Raji (cell line): ENCODE results near the gene LFNG.
A peak's percentile ranks its signal among the peaks of the same experiment; 100 is the strongest.

ENCODE experiments used
- POLR2A ChIP-seq: IDR thresholded peaks from 2 replicates; pipeline ENCODE4 v1.6.1; 2011; ENCODE audit warnings: low read depth, low read length, control low read depth; ENCODE audit not compliant: insufficient read depth

Gene LFNG

GRCh38 chr7:2505401-2505800, 14.2 kb upstream of the LFNG start:
- TF ChIP-seq POLR2A, result no peak

DNA sequence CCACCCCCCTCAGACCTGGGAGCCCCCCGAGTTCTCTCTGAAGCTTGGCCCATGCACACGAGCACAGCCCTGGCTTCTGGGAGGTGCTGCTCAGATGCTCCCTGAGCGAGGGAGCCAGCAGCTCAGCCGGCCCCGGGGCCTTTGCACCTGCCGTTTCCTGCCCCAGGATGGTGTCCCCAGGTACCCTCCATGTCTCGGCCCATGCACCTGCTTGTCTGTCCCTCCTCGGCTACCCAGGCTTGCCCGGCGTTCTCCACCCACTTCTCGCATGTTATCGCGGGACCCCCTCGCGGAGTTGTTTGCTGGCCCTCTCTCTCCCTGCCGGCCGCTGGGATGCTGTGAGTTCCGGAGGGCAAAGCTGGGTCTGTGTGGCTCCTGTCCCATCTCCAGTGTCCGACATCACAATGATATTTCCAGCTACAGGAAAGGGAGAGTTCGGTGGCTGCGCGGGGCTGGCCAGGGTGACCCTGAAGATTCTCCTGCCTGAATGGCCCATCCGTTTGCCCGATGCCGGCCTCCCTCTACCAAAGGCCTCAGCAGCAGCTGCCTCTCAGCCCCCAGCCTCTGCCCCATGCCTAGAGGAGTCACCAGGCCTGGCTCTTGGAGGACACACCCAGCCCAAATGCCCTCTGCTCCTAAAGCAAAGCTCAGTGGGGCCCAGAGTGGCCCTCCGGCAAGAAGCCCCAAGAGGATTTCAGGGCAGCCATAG, 12.2 kb upstream of the LFNG start:
- TF ChIP-seq POLR2A, result no peak

DNA sequence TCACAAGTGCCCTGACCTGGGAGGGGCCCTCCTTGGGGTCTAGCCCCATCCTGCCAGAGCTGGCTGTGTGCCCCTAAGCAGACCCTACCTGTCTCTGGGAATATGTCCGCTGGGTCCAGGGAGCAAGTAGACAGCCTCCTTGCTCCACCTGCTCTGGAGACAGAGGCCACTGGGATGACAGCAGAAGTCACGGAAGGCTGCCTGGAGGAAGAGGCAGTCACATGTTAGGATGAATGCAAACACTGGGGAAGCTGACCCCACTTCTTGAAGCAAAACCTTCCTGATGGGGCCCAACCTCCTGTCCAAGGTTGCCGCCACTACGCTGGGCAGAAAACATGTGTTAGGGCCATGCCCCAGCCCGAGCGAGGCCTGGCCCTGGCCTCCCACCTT, 11.7 kb upstream of the LFNG start:
- TF ChIP-seq POLR2A, result no peak

DNA sequence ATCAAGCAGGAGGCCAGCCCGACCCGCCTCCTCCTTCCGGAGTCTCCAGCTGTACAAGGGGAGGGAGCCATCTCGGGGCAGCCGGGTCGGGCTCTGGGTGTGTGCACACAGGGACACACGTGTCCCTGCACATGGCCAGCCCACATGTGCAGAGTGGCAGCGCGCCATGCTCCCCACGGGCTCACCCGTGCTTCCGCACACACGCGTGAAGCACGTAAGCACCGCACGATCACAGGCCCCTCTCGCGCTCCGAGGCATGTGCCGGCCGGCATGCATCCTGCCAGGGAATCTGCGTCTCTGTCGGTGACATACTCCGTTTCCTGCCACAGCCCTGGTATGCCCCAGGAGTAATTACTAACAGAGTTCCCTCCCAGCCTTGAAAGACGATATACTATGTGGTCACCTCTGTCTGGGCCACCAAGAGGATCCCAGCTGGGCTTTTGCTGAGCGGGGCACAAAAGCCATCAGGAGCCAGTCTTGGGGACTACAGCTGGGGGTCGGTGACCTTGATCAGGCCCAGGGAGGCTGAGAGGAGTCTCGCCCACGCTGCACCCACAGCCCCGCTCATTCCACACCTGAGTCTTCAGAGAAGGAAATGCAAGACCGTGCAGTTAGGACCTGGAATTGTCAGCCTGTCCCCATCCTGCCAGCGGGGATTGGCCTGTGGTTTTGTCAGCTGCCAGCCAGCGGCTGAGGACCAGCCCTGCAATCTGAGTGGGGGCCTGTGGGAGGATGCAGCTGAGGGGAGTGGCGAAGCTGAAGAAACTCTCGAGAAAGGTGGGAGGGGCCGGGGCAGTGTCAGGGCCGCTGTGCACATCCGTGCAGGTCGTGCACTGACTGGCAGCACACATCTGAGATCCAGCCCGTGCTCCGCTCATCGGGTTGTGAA, 11.0 kb upstream of the LFNG start:
- no peak for TF ChIP-seq POLR2A

DNA sequence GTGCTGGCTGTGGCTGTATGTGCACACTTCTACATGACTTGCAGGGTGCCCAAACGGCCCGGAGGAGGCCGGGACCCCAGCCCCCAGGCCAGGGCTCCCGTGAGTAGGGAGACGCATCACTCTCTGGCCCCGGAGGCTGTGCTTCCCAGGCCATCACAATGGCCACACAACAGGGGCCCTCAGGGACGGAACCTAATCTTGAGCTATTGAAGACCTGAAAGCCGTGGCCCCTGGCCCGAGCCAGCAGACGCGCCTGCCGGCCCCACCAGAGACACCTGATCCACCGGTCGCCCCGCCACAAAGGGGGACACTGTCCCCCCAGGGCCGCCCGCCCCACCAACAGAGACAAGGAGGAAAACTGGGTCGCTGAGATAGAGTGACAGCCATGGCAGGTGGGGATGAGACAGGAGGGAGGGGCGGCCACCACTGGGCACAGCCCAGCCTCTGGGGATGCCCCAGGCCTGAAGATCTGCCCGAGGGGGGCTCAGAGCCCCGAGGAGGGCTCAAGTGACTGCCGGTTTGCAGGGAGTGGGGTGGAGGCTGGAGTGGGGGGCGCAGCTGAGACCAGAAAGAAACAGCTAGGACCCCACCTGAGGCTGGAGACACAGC, 10.2 kb upstream of the LFNG start:
- TF ChIP-seq POLR2A, result no peak

DNA sequence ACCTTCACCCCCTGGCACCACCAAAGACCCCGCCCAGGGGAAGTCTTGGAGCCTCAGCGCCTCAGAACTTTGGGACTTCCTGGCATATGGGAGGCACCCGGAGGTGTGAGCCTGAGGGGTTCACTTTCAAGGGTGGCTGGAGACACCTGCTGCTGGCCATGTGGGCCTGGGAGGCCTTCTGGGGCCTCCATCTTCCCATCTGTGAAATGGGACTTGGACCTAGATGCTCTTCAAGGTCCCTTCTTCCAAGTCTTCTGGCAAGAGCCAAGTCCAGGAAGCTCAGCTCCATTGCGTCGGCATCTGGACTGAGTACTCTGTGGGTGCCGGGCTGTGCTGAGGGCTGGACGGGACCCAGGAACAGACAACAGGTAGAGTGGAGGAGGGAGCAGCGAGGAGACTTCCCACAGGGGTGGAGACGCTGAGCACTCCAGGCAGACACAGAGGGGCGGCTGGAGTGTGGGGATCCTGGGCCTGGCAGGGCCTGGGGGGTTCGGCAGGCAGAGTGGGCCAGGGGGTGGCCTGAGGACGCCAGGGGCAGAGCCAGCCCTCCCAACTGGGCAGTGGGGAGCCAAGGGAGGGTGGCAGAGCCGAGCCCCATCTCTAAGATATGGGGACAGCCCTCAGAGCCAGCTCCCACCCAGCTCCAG, 9.3 kb upstream of the LFNG start:
- TF ChIP-seq POLR2A, result no peak

DNA sequence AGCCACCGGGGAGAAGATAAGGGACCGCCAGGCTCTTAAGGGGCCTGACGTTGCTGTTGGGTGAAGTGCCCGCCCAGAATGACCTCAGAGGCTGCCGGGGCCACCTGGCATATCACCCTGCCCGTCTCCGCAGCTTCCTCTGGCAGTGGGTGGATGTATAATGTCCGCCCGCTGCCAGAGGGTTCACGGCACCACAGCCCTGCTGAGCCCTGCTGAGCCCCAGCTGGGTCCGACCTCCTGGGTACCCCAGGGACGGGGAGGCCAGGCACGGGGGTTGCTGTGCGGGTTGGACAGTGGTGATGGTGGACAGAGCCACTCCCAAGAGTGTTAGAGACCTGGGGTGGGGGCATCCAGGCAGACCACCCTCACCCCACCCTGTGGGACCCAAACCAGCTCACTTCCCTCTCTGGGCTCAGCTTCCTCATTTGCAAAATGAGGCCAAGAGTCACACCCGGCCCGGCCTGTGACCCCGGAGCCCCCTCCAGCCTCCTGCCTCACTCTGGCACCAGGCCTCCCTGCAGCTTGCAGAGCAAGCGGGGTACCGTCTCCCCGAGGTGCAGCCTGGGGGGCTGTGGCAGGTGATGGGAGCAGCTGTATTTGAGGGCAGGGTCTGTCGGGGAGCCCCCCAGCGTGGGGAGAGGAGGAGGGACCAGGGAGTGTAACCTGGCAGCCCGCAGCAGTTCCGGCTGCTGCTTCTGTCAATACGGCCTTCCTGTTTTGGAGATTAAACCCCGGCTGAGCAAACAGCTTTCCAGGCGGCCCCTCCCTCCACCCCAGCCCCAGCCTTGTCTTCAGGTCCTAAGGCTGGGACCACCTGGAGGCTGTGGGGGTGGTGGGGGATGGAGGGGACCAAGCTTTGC, 8.4 kb upstream of the LFNG start:
- TF ChIP-seq POLR2A, result peak; percentile 73

- TF ChIP-seq POLR2A, result no peak
Measured at GRCh38 chr7:2511769-2512168, 7.8 kb upstream of the LFNG start.

GRCh38 chr7:2512179-2512661, 7.4 kb upstream of the LFNG start:
- TF ChIP-seq POLR2A, result no peak; the same call in 1 of the 2 replicates

DNA sequence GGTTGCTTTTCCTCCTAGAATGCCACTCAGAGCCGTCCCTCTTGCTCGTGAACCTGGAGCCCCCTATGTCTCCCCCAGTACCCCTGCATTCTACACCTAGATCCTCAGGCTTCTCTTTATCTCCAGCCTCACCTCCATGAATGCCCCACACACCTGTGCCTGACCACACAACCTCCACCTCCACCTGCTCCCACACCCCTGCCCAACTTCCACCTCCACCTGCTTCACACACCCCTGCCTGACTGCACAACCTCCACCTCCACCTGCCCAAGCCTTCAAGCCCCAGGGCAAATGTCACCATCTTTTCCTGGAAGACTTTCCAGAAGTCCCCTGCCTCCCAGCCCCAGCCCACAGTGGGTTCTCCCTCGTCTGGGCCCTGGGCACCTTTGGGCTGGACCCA, 6.9 kb upstream of the LFNG start:
- no peak; the same call in 1 of the 2 replicates for TF ChIP-seq POLR2A

DNA sequence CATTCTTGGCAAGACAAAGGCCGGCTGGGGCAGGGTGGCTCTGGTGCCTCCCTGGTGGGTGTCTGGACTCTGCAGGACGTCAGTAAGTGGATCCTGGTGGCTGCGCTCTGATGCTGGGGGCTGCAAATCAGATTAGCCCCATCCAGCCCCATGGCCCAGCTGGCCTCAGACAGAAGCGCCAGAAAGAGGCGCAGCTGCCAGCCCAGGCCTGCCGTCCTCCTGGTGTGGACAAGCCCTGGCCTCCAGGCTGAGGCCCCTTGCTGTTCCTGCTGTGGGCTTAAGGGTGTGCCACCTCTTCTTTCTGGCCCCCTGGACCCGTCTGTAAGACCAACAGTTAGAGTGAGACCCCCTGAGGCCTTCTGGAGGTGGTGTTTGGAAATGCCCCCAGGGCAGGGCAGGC, 5.9 kb upstream of the LFNG start:
- no peak for TF ChIP-seq POLR2A

DNA sequence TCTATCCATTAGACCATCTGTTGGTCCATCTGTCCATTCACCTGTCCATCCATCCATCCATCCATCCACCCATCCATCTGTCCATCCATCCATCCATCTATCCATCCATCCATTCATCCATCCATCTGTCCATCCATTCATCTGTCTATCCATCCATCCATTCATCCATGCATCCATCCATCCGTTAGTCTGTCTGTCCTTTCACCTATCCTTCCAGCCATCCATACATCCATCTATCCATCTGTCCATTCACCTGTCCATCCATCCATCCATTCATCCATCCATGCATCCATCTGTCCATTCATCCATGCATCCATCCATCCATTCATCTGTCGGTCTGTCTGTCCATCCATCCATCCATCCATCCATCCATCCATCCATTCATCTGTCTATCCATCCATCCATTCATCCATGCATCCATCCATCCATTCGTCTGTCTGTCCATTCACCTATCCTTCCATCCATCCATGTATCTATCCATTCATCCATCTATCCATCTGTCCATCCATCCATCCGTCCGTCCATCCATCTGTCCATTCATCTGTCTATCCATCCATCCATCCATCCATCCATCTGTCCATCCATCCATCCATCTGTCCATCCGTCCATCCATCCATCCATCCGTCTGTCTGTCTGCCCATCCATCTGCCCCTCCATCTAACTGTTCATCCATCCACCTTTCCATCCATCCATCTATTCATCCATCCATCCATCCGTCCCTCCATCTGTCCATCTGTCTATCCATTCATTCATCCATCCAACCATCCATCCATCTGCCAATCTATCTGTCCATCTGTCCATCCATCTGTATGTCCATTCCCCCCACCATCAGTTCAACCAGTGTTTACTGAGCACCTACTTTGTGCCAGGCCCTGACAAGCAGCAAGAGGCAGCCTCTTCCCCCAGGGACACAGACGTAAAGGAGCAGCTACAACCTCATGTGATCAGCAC, 4.8 kb upstream of the LFNG start:
- no peak for TF ChIP-seq POLR2A
